HG03565 (cell line): ENCODE results near the gene ARRDC1.

Source experiments
- ATAC-seq: cut with Tn5 transposase; IDR thresholded peaks from one replicate; pipeline ENCODE4 v1.9.1; 2021; ENCODE audit warnings: mild to moderate bottlenecking, moderate library complexity; ENCODE audit not compliant: unreplicated experiment

ARRDC1 gene

DNA sequence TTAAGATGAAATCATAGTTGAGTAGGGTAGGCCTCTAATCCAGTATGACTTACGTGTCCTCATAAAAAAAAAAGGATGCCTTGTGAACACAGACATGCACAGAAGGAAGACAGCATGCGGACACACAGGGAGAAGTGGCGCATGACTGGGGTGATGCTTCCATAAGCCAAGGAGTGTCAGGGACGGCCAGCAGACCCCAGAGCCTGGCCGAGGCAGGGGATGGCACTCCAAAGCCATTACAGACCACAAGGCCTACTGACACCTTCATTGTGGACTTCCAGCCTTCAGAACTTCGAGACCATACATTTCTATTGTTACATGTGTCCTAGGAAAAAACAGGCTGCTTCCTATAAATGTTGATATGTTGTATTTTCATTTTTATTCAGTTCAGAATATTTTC lies 33.2 kb downstream of the ARRDC1 start:
- ATAC-seq: no peak

DNA sequence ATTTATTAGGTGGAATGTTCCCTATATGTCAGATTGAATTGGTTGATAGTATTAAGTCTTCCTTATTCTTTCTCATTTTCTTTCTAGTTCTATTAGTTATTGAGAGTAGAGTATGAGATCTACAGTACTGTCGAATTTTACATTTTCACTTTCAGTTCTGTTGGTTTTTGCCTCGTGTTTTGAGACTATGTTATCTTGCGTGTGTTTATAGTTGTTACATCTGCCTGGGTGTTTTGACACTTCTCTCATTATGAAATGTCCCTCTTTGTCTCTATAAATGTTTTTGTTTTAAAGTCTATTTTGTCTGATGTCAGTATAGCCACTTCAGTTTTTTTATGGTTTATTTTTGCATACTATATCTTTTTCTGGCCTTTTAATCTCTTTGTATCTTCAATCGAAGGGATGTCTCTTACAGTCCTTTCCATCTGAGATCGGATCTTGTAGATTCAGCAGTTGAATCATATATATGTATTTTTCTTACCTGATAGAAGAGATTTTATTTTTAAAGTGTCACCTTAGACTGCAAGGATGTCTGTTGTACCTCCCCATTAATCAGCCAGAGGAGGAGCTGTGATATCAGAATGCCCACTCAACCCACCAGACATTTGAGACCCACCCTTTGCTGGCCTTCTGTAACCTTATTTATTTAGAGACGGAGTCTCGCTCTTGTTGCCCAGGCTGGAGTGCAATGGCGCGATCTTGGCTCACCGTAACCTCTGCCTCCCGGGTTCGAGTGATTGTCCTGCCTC lies 34.0 kb downstream of the ARRDC1 start:
- no peak for ATAC-seq

DNA sequence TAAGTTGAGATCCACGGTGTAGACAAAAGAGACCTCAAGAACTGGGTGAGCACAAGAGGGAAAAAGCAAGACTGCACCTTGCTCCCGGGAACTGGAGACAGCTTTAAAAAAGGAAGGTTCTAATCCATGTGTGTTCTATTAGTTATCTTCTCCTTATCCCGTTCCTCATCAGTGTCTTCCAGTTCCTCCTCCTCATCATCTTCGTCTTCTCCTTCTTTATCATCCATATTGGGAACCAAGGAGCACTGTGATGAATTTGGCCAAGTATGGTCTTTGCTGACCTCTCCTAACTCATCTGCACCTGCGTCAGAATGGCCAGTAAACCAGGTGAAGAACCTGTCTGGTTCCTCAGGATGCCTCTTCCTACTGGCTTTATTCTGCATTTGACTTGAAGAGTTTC lies 35.4 kb downstream of the ARRDC1 start:
- no peak for ATAC-seq

DNA sequence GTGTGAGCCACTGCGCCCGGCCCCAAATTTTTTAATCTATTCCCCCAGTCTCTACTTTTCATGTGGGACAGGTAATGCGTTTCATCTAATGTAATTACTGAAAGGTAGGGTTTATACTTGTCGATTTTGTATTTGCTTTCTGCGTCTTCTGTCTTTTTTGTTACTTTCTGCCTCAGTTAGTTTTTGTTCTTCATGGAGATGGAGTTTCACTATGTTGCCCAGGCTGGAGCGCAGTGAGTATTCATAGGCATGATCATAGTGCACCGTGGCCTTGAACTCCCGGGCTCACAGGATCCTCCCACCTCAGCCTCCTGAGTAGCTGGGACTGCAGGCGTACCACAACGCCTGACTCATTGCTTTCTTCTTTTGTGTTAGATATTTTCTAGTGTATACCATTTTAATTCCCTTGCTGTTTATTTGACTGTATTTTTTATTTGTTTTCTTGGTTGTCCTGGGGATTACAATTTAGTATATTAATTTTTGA lies 36.7 kb downstream of the ARRDC1 start:
- no peak for ATAC-seq

DNA sequence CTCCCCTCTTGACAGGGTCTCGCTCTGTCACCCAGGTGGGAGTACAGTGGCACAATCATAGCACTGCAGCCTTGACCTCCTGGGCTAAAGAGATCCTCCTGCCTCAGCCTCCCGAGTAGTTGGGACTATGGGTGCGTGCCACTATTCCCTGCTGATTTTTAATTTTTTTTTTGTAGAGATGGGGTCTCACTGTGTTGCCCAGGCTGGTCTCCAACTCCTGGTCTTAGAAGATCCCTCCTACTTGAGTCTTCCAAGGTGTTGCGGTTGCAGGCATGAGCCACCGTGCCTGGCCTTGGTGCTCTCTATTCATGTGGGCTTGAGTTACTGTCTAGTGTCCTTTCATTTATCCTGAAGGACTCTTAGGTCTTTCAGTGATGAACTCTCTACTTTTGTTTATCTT lies 37.4 kb downstream of the ARRDC1 start:
- no peak for ATAC-seq

DNA sequence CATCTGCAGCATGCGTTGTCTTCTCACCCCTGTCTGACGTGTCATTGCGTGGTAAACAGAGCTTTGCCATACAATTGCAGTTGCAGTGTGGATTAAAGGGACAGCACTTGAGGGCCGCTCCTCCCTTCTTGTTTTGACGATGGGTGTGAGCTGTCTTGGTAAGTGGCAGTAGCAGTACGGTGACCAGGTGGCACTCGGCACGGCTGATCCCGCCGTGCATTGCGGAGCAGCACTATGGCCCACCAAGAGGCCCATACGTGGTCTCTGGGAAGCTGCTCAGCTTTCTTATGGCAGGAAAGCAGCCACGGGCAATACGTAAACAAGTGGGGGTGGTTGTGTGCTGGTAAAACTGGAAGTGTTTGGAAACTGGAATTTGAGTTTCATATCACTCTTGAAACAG lies 38.4 kb downstream of the ARRDC1 start:
- ATAC-seq: no peak

DNA sequence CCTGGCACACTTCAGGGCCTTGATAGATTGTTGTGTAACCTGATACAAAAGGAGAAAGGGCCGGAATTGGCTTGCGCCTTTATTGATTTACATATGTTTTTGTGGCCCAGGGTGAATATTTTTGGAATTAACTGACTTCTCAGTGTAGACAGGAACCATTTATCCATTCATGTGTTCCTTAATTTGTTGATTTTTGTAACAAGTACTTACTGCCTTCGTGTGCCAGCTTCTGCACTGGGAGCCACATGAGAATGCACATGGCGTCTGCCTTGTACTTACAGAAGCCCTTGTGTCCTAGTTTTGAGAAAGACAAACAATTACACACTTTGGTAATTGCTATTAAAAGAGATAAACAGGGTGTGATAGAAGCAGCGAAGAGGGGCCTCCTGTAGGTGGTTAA lies 39.7 kb downstream of the ARRDC1 start:
- no peak for ATAC-seq

DNA sequence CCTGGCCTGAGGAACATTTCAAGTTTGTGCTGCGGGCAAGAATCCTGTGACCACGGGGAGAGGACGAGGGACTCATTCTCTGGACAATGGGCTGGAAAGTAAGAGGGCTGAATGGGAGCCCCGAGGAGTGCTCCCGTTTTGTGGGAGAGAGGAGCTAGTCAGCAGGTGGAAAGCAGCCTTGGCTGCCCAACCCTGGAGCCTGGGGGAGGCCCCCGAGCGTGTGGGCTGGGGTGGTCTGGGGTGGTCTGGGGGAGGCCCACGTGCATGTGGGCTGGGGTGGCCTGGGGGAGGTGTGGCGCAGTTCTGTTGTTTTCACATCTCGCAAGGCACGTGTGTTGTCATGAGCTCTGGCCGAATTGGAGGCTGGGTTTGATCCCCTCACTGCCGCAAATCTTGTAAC lies 40.9 kb downstream of the ARRDC1 start:
- ATAC-seq: no peak

DNA sequence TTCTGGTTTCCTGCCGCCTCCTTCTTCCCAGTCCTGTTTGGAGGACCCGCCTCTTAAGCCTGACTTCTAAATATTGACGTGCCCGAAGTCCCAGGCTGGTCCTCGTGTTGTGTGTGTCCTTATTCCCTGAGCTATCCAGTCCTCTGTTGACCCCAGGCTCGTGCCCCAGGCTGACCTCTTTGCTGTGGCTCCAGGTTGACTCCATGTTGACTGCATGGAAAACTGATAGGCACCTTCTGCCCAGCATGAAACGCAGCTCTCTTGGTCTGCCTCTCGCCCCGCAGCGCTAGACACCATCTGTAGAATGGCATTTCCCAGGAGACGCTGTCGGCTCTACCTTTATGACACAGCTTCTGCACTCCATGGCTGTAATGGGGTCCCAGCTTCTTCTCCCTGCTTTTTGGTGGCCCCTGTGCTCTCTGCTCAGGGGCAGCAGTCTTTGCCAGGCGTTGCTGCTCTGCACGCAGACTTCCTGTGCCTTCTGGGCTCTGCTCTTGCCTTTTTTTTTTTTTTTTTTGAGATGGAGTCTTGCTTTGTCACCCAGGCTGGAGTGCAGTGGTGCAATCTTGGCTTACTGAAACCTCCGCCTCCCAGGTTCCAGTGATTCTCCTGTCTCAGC lies 41.7 kb downstream of the ARRDC1 start:
- no peak for ATAC-seq

DNA sequence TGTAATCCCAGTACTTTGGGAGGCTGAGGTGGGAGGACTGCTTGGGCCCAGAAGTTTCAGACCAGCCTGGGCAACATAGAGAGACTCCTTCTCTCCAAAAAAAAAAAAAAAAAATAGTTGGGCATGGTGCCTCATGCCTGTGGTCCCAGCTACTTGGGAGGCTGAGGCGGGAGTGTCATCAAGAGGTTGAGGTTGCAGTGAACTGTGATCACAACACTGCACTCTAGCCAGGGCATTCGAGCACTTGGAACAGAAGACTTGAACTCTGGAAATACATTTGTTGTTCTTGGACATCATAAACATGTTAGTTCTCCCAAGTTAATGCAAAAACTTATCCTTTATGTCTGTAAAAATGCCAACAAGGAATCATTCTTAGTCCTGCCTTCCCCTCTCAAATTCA lies 42.9 kb downstream of the ARRDC1 start:
- no peak for ATAC-seq

DNA sequence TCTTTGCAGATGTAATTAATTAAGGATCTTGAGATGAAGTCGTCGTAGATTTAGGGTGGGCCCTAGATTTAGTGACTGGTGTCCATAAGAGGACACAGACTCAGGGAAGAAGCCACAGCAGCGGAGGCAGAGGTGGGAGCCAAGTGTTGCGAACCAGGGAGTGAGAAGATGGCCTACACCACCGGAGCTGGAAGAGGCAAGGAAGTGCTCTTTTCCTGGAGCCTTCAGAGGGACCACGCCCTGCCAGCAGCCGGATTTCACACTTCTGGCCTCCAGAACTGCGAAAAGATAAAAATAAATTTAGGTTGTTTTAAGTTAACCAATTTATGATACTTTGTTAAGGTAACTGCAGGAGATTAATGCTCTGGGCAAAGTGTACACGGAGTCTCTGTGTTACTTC lies 44.1 kb downstream of the ARRDC1 start:
- no peak for ATAC-seq

DNA sequence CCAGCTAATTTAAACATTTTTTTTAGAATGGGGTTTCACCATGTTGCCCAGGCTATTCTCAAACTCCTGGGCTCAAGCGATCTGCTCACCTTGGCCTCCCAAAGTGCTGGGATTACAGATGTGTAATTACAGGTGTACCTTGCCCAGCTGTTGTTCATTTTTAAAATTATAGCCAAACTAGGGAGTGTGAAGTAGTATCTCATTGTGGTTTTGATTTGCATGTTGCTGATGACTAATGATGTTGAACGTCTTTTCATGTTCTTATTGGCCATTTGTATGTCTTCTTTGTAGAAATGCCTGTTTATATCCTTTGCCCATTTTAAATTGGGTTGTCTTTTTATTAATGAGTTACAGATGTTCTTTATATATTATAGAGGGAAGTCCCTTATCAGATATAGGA lies 44.8 kb downstream of the ARRDC1 start:
- ATAC-seq: no peak

DNA sequence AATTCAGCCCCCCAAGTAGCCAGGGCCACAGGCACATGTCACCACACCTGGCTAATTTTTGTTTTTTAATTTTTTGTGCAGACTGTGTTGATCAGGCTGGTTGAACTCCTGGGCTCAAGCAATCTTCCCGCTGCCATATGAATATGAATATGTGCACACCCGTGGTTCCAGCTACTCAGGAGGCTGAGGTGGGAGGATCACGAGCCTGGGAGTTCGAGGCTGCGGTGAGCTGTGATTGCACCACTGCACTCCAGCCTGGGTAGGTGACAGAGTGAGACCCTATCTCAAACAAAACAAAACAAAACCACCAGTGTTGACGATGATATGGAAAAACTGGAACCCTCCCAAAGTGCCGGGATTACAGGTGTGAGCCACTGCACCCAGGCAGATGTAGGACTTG lies 45.3 kb downstream of the ARRDC1 start:
- ATAC-seq: no peak

DNA sequence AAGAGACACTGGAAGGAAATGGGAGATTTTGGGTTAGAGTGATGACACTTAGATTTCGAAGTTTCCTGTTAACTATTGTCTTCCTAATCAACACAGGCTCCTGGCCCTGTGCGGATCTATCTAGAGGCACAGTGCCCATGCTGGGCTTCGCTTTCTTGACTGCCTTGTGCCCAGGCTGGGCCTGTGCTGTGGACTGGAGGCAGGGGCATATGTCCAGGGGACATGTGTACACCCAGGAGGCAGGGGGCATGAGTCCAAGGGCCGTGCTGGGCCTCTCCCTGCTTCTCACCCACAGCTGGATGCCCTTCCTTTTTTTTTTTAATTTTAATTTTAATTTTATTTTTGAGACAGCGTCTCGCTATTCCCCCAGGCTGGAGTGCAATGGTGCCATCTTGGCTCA lies 50.9 kb downstream of the ARRDC1 start:
- no peak for ATAC-seq

DNA sequence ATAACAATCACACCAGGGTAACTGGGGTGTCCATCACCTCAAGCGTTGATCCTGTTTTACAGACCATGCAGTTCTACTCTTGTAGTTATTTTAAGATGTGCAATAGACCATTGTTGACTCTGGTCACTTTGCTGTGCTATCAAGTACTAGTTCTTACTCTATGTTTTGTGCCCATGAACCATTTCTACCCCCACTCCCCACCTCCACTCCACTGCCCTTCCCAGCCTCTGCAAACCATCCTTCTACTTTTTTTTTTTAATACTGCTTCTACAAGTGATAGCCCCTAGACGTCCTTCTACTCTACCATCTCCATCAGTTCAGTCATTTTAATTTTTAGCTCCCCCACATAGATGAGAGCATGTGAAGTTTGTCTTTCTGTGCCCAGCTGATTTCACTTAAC lies 52.1 kb downstream of the ARRDC1 start:
- ATAC-seq: no peak

DNA sequence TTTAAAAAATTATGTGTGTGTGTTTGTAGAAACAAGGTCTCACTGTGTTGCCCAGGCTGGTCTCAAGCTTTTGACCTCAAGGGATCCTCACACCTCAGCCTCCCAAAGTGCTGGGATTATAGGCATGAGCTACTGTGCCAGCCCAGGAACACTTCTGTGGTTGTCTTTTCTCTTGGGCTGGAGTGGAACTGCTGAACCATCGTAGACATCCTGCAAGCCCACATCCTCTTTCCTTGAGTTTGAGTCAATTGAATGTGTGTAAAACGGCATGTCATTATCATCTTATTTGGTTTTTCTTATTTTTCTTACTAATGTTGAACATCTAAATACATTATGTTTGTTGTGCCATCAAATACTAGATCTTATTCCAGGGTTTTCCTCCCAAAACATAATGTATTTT lies 53.3 kb downstream of the ARRDC1 start:
- ATAC-seq: no peak

DNA sequence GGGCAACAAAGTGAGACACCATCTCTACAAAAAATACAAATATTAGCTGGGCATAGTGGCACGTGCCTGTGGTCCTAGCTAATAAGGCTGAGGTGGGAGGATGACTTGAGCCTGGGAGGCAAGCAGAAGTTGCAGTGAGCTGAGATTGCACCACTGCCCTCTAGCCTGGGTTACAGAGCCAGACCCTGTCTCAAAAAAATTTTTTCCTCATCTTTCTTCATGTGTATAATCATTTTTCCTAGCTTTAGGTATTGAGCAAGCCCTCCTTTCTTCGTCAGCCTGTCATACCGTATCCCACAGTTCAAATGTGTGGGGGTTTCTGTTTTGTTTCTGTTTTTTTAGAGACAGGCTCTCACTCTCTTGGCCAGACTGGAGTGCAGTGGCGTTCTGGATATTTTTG lies 54.7 kb downstream of the ARRDC1 start:
- no peak for ATAC-seq

DNA sequence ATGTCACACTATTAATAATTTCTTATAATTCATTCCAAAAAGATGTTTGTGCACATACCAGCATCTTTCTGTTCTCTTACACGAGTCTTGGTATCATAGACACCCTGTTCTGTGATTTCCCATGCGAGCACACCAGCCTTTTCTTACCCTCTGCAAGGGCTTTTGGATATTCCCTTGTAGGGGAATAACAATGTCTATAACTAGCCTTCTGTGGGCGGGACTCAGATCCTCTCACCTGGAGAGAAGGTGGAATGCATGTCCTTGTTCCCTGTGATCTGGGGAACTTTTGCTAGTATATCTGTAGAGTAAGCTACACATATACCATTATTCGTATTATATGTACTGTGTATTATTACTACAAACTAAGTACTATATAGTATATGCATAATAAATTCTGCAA lies 58.1 kb downstream of the ARRDC1 start:
- no peak for ATAC-seq

DNA sequence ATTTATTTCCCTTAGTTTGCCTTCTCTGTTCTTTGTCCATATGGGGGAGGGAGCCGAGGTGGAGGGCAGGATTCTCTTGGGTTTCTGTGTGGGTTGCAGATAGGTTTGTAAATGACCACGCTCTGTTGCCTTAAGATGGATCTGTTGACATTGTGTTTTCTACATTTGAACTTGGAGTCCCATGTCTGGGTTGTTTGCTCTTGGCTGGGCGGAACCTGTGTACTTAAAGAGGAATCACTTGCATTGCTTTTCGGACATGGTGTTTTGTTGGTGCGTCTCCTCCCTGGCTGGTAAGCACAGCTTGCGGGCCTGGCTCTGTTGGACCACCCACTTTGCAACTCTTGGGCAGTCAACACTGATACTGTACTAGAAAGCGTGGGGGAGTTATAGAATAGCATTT lies 59.2 kb downstream of the ARRDC1 start:
- ATAC-seq: no peak
